ENCODE measurements around the gene SPTBN1.

SPTBN1 gene

GRCh38 chr2:54577944-54578647 is 122.0 kb downstream of the SPTBN1 start:
- no peak for FAIRE-seq

- FAIRE-seq = no peak
Observed at GRCh38 chr2:54578648-54579045, 122.5 kb downstream of the SPTBN1 start.

GRCh38 chr2:54579061-54579681 is 123.0 kb downstream of the SPTBN1 start:
- FAIRE-seq = no peak

GRCh38 chr2:54579682-54580620 is 123.8 kb downstream of the SPTBN1 start:
- no peak for FAIRE-seq

GRCh38 chr2:54581326-54582039 is 125.4 kb downstream of the SPTBN1 start:
- FAIRE-seq = no peak

GRCh38 chr2:54582987-54583386 is 126.9 kb downstream of the SPTBN1 start:
- FAIRE-seq = no peak

DNA sequence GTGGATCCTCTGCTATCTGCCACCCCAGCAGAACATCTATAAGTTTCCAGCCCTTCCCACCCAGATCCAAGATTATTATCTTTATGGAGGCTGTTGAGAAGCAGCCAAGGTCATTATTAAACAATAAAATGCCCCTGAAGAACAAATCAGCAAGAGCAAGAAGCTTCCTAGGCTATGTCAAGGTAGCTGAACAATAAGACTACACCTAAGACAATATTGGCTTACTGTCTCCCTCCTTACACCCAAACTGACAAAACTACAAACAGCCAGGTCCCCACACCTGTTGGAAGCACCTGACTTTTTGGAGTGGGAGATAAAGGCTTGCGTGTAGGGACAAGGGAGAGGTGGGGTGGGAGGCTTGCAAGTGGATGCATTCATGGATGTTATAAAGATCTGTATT is 128.5 kb downstream of the SPTBN1 start:
- no peak for FAIRE-seq

- no peak for FAIRE-seq
Observed at GRCh38 chr2:54585136-54585733, 129.1 kb downstream of the SPTBN1 start.

- FAIRE-seq = no peak
Observed at GRCh38 chr2:54586062-54586461, 129.9 kb downstream of the SPTBN1 start.

DNA sequence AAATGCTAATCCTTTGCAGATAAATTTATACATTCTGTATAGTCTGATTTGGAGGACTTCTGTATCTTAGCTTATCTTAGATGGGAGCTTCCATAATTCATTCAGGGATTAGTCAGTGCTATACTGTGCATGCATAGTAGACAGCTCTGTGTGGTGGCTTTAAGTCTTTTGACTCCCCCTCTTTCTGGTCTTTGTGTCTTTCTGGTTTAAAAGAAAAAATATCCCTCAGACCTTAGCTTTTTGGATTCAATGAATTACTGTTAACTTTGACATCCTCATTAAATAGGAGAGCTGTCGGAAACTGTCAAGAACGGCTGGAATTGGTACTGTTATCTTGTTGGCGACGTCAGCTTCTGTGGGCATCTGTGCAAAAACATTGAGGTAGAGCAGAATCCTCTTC is 130.4 kb downstream of the SPTBN1 start:
- no peak for FAIRE-seq

DNA sequence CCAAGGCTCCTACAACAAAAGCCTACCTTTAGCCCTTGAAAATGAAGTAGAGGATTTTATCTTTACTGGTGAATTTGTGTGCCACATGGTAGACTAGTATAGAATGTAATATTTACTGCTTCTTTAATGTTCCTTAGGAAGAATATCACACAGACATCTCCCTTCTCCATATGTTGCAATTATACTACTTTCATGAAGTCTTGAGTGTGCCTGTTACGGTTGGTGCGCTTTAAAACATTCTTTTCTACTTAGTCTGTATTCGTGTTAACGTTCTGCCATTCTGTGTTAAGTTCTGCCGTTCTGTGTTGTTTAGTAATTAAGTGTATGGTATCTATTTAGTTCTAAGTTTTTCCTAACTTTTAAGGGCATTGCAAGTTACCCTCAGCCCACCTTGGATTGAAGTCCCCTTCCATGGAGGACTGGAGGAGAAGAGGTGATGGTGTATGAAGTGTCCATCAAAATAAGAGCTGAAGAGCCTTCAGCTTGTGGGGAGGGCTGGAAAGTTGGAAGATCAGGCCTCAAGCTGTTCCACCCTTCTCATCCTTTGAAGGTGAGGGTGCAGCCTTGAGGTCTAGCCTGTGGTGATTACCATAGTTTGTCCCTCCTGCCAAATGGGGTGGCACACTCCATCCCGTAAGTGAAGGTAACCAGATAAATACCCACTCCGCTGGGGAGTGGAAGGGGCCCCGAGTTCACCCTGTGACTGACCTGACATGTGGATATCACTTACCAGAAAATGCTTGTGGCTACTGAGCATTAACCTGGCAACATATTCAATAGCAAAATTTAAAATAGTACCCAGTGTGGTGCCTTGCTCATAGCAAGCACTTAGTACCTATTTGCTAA is 131.3 kb downstream of the SPTBN1 start:
- no peak for FAIRE-seq

GRCh38 chr2:54588244-54588899 is 132.2 kb downstream of the SPTBN1 start:
- FAIRE-seq = no peak

GRCh38 chr2:54589038-54589339 is 132.9 kb downstream of the SPTBN1 start:
- FAIRE-seq = no peak

GRCh38 chr2:54589340-54590215 is 133.5 kb downstream of the SPTBN1 start:
- FAIRE-seq = peak; percentile 84

DNA sequence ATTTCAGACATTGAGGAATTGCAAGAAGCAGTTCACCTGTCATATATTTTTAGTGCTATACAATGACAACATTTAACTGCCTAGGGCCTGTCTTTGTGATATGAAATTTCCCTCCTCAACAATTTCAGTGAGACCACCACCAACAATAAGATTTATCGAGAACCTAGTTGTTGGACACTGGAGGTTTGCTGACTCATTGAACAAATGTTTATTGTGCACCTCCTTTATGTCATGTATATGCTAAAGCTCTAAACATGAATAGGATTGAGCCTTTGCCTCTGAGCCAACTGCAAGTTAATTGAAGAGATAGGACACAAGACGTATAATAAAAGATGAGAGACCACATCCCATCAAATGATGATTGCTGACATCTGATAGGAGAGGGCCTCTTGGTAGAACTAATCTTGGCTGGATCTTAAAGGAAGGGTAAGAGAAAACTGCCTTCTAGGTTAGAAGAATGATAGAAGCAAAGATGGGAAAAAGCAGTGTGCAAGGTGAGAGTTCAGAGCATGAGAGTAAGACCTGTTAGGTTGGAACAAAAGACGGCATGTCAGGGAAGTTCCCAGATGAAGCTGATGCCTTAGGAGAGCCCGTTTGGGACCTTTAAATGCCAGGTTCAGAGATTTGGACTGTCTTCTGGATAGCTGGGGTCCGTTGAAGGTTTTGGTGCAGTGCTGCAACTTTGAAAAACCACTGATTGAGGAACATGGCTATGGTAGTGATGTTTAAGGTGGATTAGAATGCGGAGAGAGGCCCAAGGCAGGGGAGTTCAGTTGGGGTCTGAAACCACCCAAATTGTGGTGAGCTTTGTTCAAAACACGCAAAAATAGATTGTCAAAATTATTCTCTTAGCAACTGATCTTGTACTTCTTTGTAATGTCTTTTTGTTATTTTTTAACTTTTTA is 134.3 kb downstream of the SPTBN1 start:
- FAIRE-seq = no peak

DNA sequence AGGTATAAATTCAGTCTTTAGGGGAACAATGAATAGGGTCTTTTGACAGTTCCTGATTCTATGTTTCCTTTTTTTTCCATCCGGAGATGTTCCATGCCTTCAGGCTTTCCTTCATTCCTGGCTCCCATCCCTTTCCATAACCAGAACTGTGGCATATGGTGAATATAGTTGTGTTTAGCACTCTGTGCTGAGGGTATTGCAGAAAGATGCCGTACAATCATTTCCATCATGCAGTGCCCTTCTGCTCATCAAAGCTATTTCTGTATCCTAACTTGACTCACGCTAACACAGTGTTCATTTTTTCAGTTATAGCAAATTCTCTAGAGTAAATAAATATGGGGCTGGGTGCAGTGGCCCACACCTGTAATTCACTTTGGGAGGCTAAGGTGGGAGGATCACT is 135.4 kb downstream of the SPTBN1 start:
- no peak for FAIRE-seq

DNA sequence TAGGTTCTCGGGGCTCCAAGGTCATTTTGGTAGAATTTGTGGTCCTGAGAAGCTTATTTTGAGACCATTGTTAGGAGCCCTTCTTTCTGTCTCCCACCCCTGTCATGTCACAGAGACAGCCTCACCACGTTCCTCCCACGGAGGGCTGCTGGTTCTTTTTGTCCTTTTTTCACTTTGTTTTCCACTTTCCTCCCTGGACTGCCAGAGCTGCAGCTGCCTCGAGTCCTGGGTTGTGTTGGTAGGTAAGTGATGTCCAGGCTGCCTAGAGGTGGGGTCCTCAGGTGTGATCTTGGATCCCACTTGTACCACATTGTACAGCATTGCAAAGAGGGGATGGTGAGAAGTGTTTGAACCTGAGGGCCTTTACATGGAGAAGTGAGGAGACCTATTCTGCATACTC is 137.1 kb downstream of the SPTBN1 start:
- no peak for FAIRE-seq

DNA sequence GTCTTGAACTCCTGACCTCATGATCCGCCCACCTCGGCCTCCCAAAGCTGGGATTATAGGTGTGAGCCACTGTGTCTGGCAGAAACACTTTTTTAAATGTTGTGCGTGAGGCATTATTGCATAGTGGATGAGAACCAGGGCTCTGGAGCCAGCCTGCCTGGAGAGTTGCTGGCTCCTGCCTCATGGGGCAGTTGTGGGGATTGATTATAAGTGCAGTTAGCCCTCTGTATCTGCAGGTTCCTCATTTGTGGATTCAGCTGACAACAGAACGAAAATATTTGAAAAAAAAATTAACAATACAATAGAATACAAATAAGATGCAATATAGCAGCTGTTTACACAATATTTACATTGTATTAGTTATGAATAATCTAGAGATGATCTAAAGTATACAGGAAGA is 137.9 kb downstream of the SPTBN1 start:
- FAIRE-seq = no peak

All from colon (tissue), 2 donors.